Ovary (tissue), 9 donors: ENCODE results near the gene NDOR1. TPM values are rescaled to one million over a fixed set of nuclear protein-coding genes. Genes with fewer than 3 reads are reported as not detected.

Experiments used
- DNase-seq, 5 donors: peaks; one replicate each; pipeline ENCODE4 v3.0.0-alpha.2; 2019 to 2020
- H3K27ac ChIP-seq, 2 donors: fragments of 200-600 bp; one replicate each; pipeline versions ENCODE4 v1.5.1 to v1.8.0; 2019 to 2022
- H3K27me3 ChIP-seq: fragments of 200-600 bp; one replicate; pipeline ENCODE4 v1.8.0; 2022
- H3K36me3 ChIP-seq: fragments of 200-600 bp; sonication (generic); one replicate; pipeline ENCODE4 v1.5.1; 2019
- H3K4me1 ChIP-seq: one replicate; pipeline ENCODE4 v1.8.1; 2013; ENCODE audit warnings: mild to moderate bottlenecking, moderate library complexity; ENCODE audit not compliant: insufficient read depth
- H3K4me3 ChIP-seq: fragments of 200-600 bp; sonication (generic); one replicate; pipeline ENCODE4 v1.5.1; 2017
- H3K9me3 ChIP-seq, 2 donors: fragments of 200-600 bp in 1 of 2; sonication (generic) in 1 of 2; one replicate each; pipeline versions ENCODE4 v1.5.1 to v1.8.1; 2013 to 2019; ENCODE audit warnings: mild to moderate bottlenecking in 1 of 2, moderate library complexity in 1 of 2
- EP300 ChIP-seq: sonication (generic); formaldehyde crosslinking; IDR thresholded peaks from one replicate; pipeline ENCODE4 v1.6.1; 2017; ENCODE audit warnings: antibody characterized with exemption
- POLR2A ChIP-seq: fragments of 450-650 bp; IDR thresholded peaks from one replicate; pipeline ENCODE4 v1.6.1; 2017; ENCODE audit warnings: antibody characterized with exemption, mild to moderate bottlenecking, moderate library complexity
- WGBS, 3 donors: extraction: QIAGEN DNeasy Blood & Tissue Kit in 1 of 3; methylation state at CpG; one replicate each; pipeline versions ENCODE4 v1.1.5 to v1.1.7; 2013 to 2017; 5-methylcytosine and 5-hydroxymethylcytosine counted together
- intact Hi-C, 4 donors: fragments of 100-400 bp; cut with DNase I; formaldehyde crosslinking; loops; one replicate each; pipeline versions ENCODE4 v1.11.0 to v1.15.1; 2022 to 2023
- microRNA-seq, 3 donors: library from miRNA; unstranded; fragments of <30 nt; microRNA quantifications; one replicate each; pipeline versions ENCODE4 to v1.2.0, GENCODE V29; 2019 to 2020
- polyA plus RNA-seq, 2 donors: library from polyadenylated mRNA; stranded (reverse); fragments of 200-250 nt in 1 of 2; fragments of 350-450 nt in 1 of 2; fragmentation: Illumina TruSeq in 1 of 2; extraction: RNeasy Lipid Tissue Mini Kit (QIAGEN cat#74804) in 1 of 2; gene quantifications; one replicate each; pipeline ENCODE4 v1.2.3, GENCODE V29; 2013 to 2014
- small RNA-seq: library from RNA; depleted of rRNA; stranded (forward); fragments of <200 nt; gene quantifications from one replicate; pipeline ENCODE3, GENCODE V24; 2016
- total RNA-seq, 7 donors: library from RNA; depleted of rRNA in 2 of 7; stranded (reverse); fragments of >200 nt in 2 of 7; fragmentation: NEBNext Ultra II Directional in 3 of 7; extraction: Animal tissue kit (Norgen Biotek cat#: 25700) in 3 of 7; gene quantifications; one replicate each; pipeline versions ENCODE4 v1.1.0 to v1.2.4, GENCODE V29; 2016 to 2023
- TF ChIP-seq, protein P1 (sequence below), 3 donors: fragments of 450-650 bp in 2 of 3; fragments of 200-600 bp in 1 of 3; IDR thresholded peaks; one replicate each; pipeline versions ENCODE4 v1.5.1 to v1.8.0; 2016 to 2022; ENCODE audit warnings: antibody characterized with exemption in 3 of 3, mild to moderate bottlenecking in 1 of 3
- donor health status: DM: no; HTN: no; CAD: no; lungs with moderate emphysema.
- donor health status: DM: no; HTN: no; CAD: no.
- donor health status: Bipolar disorder and iron deficiency.
- donor health status: DM: yes; HTN: yes; CAD: no.
- donor health status: DM: no; HTN: no; CAD: no.
- donor health status: DM: yes; HTN: yes; CAD: no.

The NDOR1 gene
- total and polyA plus RNA-seq, 9 donors, result 1.1 to 15.2 (median 9.0) TPM

DNA sequence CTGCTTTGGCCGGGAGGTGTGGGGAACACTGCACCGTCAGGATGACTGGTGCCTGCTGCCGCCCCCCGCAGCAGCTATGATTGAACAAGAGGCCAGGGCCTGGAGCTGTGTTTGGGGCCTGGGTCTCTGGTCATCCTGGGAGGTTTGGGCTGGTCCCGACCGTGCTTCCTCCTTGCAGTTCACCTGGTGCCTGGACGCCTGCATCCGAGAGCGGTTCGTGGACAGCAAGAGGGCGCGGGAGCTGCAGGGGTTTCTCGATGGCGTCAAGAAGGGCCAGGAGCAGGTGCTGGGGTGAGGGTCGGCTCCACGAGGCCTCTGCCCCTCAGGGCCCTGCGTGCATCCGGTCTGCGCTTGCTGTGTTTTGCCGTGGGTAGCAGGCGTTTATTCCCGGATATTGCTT is 58.6 kb downstream of the NDOR1 start:
- Histone ChIP-seq H3K36me3 (no peaks in the 10 kb centered on the region), H3K27me3 (no peaks in the 10 kb centered on the region), H3K4me3 (no peak overlapping the region), H3K27ac (no peak overlapping the region), H3K9me3 (no peaks in the 10 kb centered on the region), H3K4me1 (peaks cover 3% of the 10 kb centered on the region)
- intact Hi-C loops, result no loop called here
- no peak for TF ChIP-seq EP300
- TF ChIP-seq POLR2A, result no peak
- TF ChIP-seq, protein P1, sequence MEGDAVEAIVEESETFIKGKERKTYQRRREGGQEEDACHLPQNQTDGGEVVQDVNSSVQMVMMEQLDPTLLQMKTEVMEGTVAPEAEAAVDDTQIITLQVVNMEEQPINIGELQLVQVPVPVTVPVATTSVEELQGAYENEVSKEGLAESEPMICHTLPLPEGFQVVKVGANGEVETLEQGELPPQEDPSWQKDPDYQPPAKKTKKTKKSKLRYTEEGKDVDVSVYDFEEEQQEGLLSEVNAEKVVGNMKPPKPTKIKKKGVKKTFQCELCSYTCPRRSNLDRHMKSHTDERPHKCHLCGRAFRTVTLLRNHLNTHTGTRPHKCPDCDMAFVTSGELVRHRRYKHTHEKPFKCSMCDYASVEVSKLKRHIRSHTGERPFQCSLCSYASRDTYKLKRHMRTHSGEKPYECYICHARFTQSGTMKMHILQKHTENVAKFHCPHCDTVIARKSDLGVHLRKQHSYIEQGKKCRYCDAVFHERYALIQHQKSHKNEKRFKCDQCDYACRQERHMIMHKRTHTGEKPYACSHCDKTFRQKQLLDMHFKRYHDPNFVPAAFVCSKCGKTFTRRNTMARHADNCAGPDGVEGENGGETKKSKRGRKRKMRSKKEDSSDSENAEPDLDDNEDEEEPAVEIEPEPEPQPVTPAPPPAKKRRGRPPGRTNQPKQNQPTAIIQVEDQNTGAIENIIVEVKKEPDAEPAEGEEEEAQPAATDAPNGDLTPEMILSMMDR (IDR thresholded peaks at IDR 0.05), result no peak
- DNase-seq, result peak in 1 of 5 donors; percentile 35
- 91 to 96% (median 92%) methylated on average over 22 of the region's 22 CpGs for WGBS, 3 donors

DNA sequence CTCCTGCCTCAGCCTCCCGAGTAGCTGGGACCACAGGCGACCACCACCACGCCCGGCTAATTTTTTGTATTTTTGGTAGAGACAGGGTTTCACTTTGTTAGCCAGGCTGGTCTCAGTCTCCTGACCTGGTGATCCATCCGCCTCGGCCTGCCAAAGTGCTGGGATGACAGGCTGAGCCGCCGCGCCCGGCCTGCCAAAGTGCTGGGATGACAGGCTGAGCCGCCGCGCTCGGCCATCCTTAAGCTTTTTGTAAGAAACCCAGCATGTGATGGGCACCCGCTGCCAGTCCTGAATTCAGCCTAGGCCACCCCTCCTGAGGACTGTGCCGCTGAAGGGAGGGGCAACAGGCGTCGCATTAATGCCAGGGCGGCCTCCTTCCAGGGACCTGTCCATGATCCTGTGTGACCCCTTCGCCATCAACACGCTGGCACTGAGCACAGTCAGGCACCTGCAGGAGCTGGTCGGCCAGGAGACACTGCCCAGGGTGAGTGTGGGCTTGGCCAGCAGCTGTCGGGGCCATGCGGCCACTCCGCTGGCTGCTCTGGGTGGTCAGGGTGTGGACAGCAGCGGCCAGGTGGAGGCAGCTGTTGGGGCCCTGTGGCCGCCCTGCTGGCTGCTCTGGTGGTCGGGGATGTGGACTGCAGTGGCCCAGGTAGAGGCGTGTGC is 60.1 kb downstream of the NDOR1 start:
- H3K36me3 ChIP-seq, result no peaks in the 10 kb centered on the region
- H3K9me3 ChIP-seq, result no peaks in the 10 kb centered on the region
- H3K27me3 ChIP-seq, result no peaks in the 10 kb centered on the region
- no peak for DNase-seq
- intact Hi-C loops, result no loop called here
- no peak overlapping the region for H3K27ac ChIP-seq
- 88 to 89% (median 89%) methylated on average over 28 to 29 of the region's 29 CpGs for WGBS, 3 donors
- H3K4me1 ChIP-seq, result peaks cover 6% of the 10 kb centered on the region
- H3K4me3 ChIP-seq, result no peak overlapping the region
- no peak for TF ChIP-seq EP300
- TF ChIP-seq POLR2A, result no peak
- TF ChIP-seq, protein P1 (IDR thresholded peaks at IDR 0.05), result no peak

DNA sequence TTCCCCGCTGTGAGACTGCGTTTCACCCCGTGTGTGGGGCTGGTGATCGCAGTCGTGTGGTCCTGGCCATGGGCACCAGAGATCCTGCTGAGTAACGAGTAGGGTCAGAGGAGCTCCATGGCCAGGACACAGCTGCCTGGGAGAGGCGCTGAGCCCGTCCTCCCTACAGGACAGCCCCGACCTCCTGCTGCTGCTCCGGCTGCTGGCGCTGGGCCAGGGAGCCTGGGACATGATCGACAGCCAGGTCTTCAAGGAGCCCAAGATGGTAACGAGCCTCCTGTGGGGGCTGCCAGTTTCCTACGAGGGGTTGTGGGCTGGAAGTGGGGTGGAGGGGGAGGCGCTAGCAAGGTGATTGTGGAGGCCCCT is 60.6 kb downstream of the NDOR1 start:
- Histone ChIP-seq H3K9me3 (no peaks in the 10 kb centered on the region), H3K4me3 (no peak overlapping the region), H3K27ac (no peak overlapping the region), H3K27me3 (no peaks in the 10 kb centered on the region), H3K4me1 (peaks cover 6% of the 10 kb centered on the region), H3K36me3 (no peaks in the 10 kb centered on the region)
- peak in 2 of 5 donors; percentile 12 to 39 for DNase-seq
- TF ChIP-seq EP300 (no peak), POLR2A (no peak)
- TF ChIP-seq, protein P1 (IDR thresholded peaks at IDR 0.05), result no peak
- 77 to 81% (median 80%) methylated on average over 15 of the region's 15 CpGs for WGBS, 3 donors
- intact Hi-C loops, result no loop called here

Small RNA genes lying within 50 kb of the gene (microRNA-seq; reads per million reads assigned to microRNA genes)
- 0 reads per million in 3 donors for gene MIR3621

Small RNA genes lying within 50 kb of the gene (small RNA-seq; reads per million reads assigned to genes)
- gene MIR3621, result not detected

Other genes with a start within 250 kb of the NDOR1 start
Only the 30 nearest of the 31 such genes appear.
- 100 to 1,000 TPM in 2 of 7 donors, 10 to 100 TPM in 4, 1 to 10 TPM in 1; 5.8 to 191 (median 59.8) TPM for gene PTGDS, start 228.2 kb upstream of the NDOR1 start, total RNA-seq
- gene PTGDS, start 228.2 kb upstream of the NDOR1 start, polyA plus RNA-seq, result 10 to 100 TPM; 13.6 to 43.1 TPM
- gene LCNL1, start 222.7 kb upstream of the NDOR1 start, total RNA-seq, result 1 to 10 TPM in 2 of 7 donors, under 1 TPM in 4, not detected in 1; 0.25 to 1.6 (median 0.61) TPM
- gene LCNL1, start 222.7 kb upstream of the NDOR1 start, polyA plus RNA-seq, result under 1 TPM; 0.17 to 0.19 TPM
- gene PAXX, start 213.3 kb upstream of the NDOR1 start, total RNA-seq, result 10 to 100 TPM; 23.6 to 48.9 (median 37.5) TPM
- gene PAXX, start 213.3 kb upstream of the NDOR1 start, polyA plus RNA-seq, result 10 to 100 TPM in 1 of 2 donors, 1 to 10 TPM in 1; 1.1 to 47.8 TPM
- gene CLIC3, start 209.1 kb upstream of the NDOR1 start, total RNA-seq, result 1 to 10 TPM in 3 of 7 donors, under 1 TPM in 2, not detected in 2; 0.57 to 6.5 (median 1.5) TPM
- gene CLIC3, start 209.1 kb upstream of the NDOR1 start, polyA plus RNA-seq, result 1 to 10 TPM in 1 of 2 donors, not detected in 1; 1.1 TPM
- 10 to 100 TPM in 5 of 7 donors, 1 to 10 TPM in 2; 5.8 to 26.9 (median 13.7) TPM for gene ABCA2, start 177.5 kb upstream of the NDOR1 start, total RNA-seq
- 10 to 100 TPM in 1 of 2 donors, 1 to 10 TPM in 1; 2.0 to 10.5 TPM for gene ABCA2, start 177.5 kb upstream of the NDOR1 start, polyA plus RNA-seq
- under 1 TPM in 1 of 7 donors, not detected in 6; 0.08 TPM for gene FUT7, start 173.6 kb upstream of the NDOR1 start, total RNA-seq
- under 1 TPM in 1 of 2 donors, not detected in 1; 0.07 TPM for gene FUT7, start 173.6 kb upstream of the NDOR1 start, polyA plus RNA-seq
- 100 to 1,000 TPM in 2 of 7 donors, 10 to 100 TPM in 5; 22.3 to 112 (median 49.9) TPM for gene NPDC1, start 159.5 kb upstream of the NDOR1 start, total RNA-seq
- 10 to 100 TPM in 1 of 2 donors, 1 to 10 TPM in 1; 2.1 to 67.9 TPM for gene NPDC1, start 159.5 kb upstream of the NDOR1 start, polyA plus RNA-seq
- 1 to 10 TPM in 4 of 7 donors, under 1 TPM in 3; 0.12 to 5.1 (median 1.0) TPM for gene ENTPD2, start 151.6 kb upstream of the NDOR1 start, total RNA-seq
- under 1 TPM; 0.32 to 0.82 TPM for gene ENTPD2, start 151.6 kb upstream of the NDOR1 start, polyA plus RNA-seq
- under 1 TPM in 5 of 7 donors, not detected in 2; 0.24 to 0.62 (median 0.37) TPM for gene SAPCD2, start 135.1 kb upstream of the NDOR1 start, total RNA-seq
- under 1 TPM; 0.10 to 0.15 TPM for gene SAPCD2, start 135.1 kb upstream of the NDOR1 start, polyA plus RNA-seq
- gene UAP1L1, start 128.2 kb upstream of the NDOR1 start, total RNA-seq, result 1 to 10 TPM; 1.3 to 6.3 (median 4.1) TPM
- gene UAP1L1, start 128.2 kb upstream of the NDOR1 start, polyA plus RNA-seq, result 1 to 10 TPM; 3.0 to 4.1 TPM
- gene MAN1B1, start 118.7 kb upstream of the NDOR1 start, total RNA-seq, result 10 to 100 TPM; 30.2 to 55.1 (median 38.6) TPM
- gene MAN1B1, start 118.7 kb upstream of the NDOR1 start, polyA plus RNA-seq, result 100 to 1,000 TPM in 1 of 2 donors, 10 to 100 TPM in 1; 44.0 to 109 TPM
- 100 to 1,000 TPM in 2 of 7 donors, 10 to 100 TPM in 5; 39.8 to 117 (median 95.6) TPM for gene DPP7, start 91.0 kb upstream of the NDOR1 start, total RNA-seq
- 10 to 100 TPM in 1 of 2 donors, 1 to 10 TPM in 1; 3.0 to 88.7 TPM for gene DPP7, start 91.0 kb upstream of the NDOR1 start, polyA plus RNA-seq
- gene GRIN1, start 66.5 kb upstream of the NDOR1 start, total RNA-seq, result under 1 TPM in 1 of 7 donors, not detected in 6; 0.15 TPM
- gene GRIN1, start 66.5 kb upstream of the NDOR1 start, polyA plus RNA-seq, result not detected
- 1 to 10 TPM in 1 of 7 donors, under 1 TPM in 1, not detected in 5; 0.23 to 3.0 TPM for gene LRRC26, start 35.6 kb upstream of the NDOR1 start, total RNA-seq
- not detected for gene LRRC26, start 35.6 kb upstream of the NDOR1 start, polyA plus RNA-seq
- gene TMEM210, start 33.6 kb upstream of the NDOR1 start, total RNA-seq, result not detected
- not detected for gene TMEM210, start 33.6 kb upstream of the NDOR1 start, polyA plus RNA-seq
- 10 to 100 TPM; 23.1 to 61.5 (median 53.9) TPM for gene ANAPC2, start 17.1 kb upstream of the NDOR1 start, total RNA-seq
- gene ANAPC2, start 17.1 kb upstream of the NDOR1 start, polyA plus RNA-seq, result 10 to 100 TPM in 1 of 2 donors, 1 to 10 TPM in 1; 8.0 to 38.4 TPM
- 10 to 100 TPM; 34.5 to 60.7 (median 44.5) TPM for gene SSNA1, start 17.0 kb upstream of the NDOR1 start, total RNA-seq
- gene SSNA1, start 17.0 kb upstream of the NDOR1 start, polyA plus RNA-seq, result 10 to 100 TPM in 1 of 2 donors, 1 to 10 TPM in 1; 1.6 to 47.3 TPM
- gene TPRN, start 5.0 kb upstream of the NDOR1 start, total RNA-seq, result 10 to 100 TPM in 6 of 7 donors, 1 to 10 TPM in 1; 6.6 to 18.4 (median 15.9) TPM
- 1 to 10 TPM in 1 of 2 donors, under 1 TPM in 1; 0.68 to 8.6 TPM for gene TPRN, start 5.0 kb upstream of the NDOR1 start, polyA plus RNA-seq
- gene TMEM203, start 52 bp upstream of the NDOR1 start, total RNA-seq, result 10 to 100 TPM; 29.2 to 40.8 (median 37.5) TPM
- 10 to 100 TPM; 35.3 to 38.2 TPM for gene TMEM203, start 52 bp upstream of the NDOR1 start, polyA plus RNA-seq
- 1 to 10 TPM in 5 of 7 donors, under 1 TPM in 1, not detected in 1; 0.92 to 6.5 (median 3.3) TPM for gene RNF208, start 16.5 kb downstream of the NDOR1 start, total RNA-seq
- gene RNF208, start 16.5 kb downstream of the NDOR1 start, polyA plus RNA-seq, result 1 to 10 TPM in 1 of 2 donors, not detected in 1; 2.3 TPM
- gene CYSRT1, start 19.5 kb downstream of the NDOR1 start, total RNA-seq, result under 1 TPM in 4 of 7 donors, not detected in 3; 0.15 to 0.80 (median 0.33) TPM
- under 1 TPM in 1 of 2 donors, not detected in 1; 0.12 TPM for gene CYSRT1, start 19.5 kb downstream of the NDOR1 start, polyA plus RNA-seq
- gene RNF224, start 21.8 kb downstream of the NDOR1 start, total RNA-seq, result under 1 TPM in 1 of 7 donors, not detected in 6; 0.92 TPM
- not detected for gene RNF224, start 21.8 kb downstream of the NDOR1 start, polyA plus RNA-seq
- gene SLC34A3, start 25.2 kb downstream of the NDOR1 start, total RNA-seq, result under 1 TPM in 2 of 7 donors, not detected in 5; 0.15 to 0.46 TPM
- gene SLC34A3, start 25.2 kb downstream of the NDOR1 start, polyA plus RNA-seq, result not detected
- 100 to 1,000 TPM in 6 of 7 donors, 10 to 100 TPM in 1; 88.0 to 234 (median 175) TPM for gene TUBB4B, start 35.6 kb downstream of the NDOR1 start, total RNA-seq
- 10 to 100 TPM; 62.8 to 88.6 TPM for gene TUBB4B, start 35.6 kb downstream of the NDOR1 start, polyA plus RNA-seq
- not detected for gene STPG3, start 45.6 kb downstream of the NDOR1 start, total RNA-seq
- gene STPG3, start 45.6 kb downstream of the NDOR1 start, polyA plus RNA-seq, result not detected
- 10 to 100 TPM; 20.3 to 56.6 (median 44.5) TPM for gene NELFB, start 49.6 kb downstream of the NDOR1 start, total RNA-seq
- gene NELFB, start 49.6 kb downstream of the NDOR1 start, polyA plus RNA-seq, result 10 to 100 TPM; 10.9 to 50.8 TPM
- 10 to 100 TPM in 4 of 7 donors, 1 to 10 TPM in 3; 6.4 to 16.3 (median 11.2) TPM for gene TOR4A, start 72.0 kb downstream of the NDOR1 start, total RNA-seq
- gene TOR4A, start 72.0 kb downstream of the NDOR1 start, polyA plus RNA-seq, result 1 to 10 TPM in 1 of 2 donors, under 1 TPM in 1; 0.85 to 5.3 TPM
- 10 to 100 TPM in 1 of 7 donors, 1 to 10 TPM in 6; 1.3 to 13.8 (median 4.6) TPM for gene NRARP, start 96.6 kb downstream of the NDOR1 start, total RNA-seq
- 1 to 10 TPM; 2.6 to 3.4 TPM for gene NRARP, start 96.6 kb downstream of the NDOR1 start, polyA plus RNA-seq
- 10 to 100 TPM; 19.5 to 30.6 (median 26.2) TPM for gene EXD3, start 217.5 kb downstream of the NDOR1 start, total RNA-seq
- 10 to 100 TPM in 1 of 2 donors, 1 to 10 TPM in 1; 1.0 to 19.4 TPM for gene EXD3, start 217.5 kb downstream of the NDOR1 start, polyA plus RNA-seq
- gene NOXA1, start 217.7 kb downstream of the NDOR1 start, total RNA-seq, result 10 to 100 TPM in 5 of 7 donors, 1 to 10 TPM in 2; 8.5 to 18.5 (median 13.8) TPM
- gene NOXA1, start 217.7 kb downstream of the NDOR1 start, polyA plus RNA-seq, result 1 to 10 TPM in 1 of 2 donors, not detected in 1; 7.1 TPM